K562 (cell line): ENCODE measurements around the gene EFCC1. TPM values are rescaled to one million over a fixed set of nuclear protein-coding genes. Genes with fewer than 3 reads are reported as not detected.
A peak's percentile ranks its signal among the peaks of the same experiment; 100 is the strongest.
"Not testable (repeated sequence)": the region's sequence is repeated elsewhere in the genome, so short reads cannot be mapped to it uniquely, and the experiment has no call there.

Experiments used
- ATAC-seq: fragments of 200-7000 bp; cut with Tn5 transposase; 3 replicates; pipeline ENCODE4 v1.9.1; 2020; ENCODE audit warnings: moderate library complexity
- BruUV-seq: library from RNA; stranded (reverse); fragments of 400-500 nt; replicated peaks from 2 replicates; lab custom pipeline; 2021; lab: Mats Ljungman, UMichigan
- CTCF ChIA-PET: fragments of 300-600 bp; formaldehyde crosslinking; extraction: SDS; loops from one replicate; lab custom pipeline; 2021; ENCODE audit warnings: low intra/inter-chr PET ratio; lab: Yijun Ruan, JAX
- POLR2A ChIA-PET: fragments of 300-600, 350-650 bp; sonication (Branson Sonifier 250); formaldehyde crosslinking; extraction: SDS; loops from one replicate; lab custom pipeline; 2021; ENCODE audit warnings: antibody characterized with exemption, inconsistent platforms; lab: Yijun Ruan, JAX
- DNase-seq, 4 experiments: peaks; one replicate each; pipeline versions ENCODE4 v3.0.0 to v3.0.0-alpha.2; 2011 to 2018; ENCODE audit warnings: low spot score in 3 of 4, mixed read lengths in 3 of 4; ENCODE audit errors: extremely low read depth in 1 of 4
- FAIRE-seq: peaks from 2 replicates; lab custom pipeline; 2011; peaks lifted over from hg19 to GRCh38; lab: Jason Lieb, UNC
- H2AFZ ChIP-seq: 2 replicates; pipeline ENCODE4 v1.6.0; 2011; ENCODE audit warnings: low read depth, low read length, control low read depth, inconsistent platforms
- H3K27ac ChIP-seq: fragments of 200-600 bp; 3 replicates; pipeline ENCODE4 v1.8.0; 2011; ENCODE audit warnings: low read depth, mild to moderate bottlenecking, control low read depth, inconsistent platforms, low read length, moderate library complexity, mixed read lengths; ENCODE audit errors: extremely low read depth
- H3K27me3 ChIP-seq, 2 experiments: fragments of 300-600 bp in 1 of 2; 2 replicates in 1 of 2; 3 replicates in 1 of 2; pipeline versions ENCODE4 v1.6.0 to v1.8.0; 2011; ENCODE audit warnings: inconsistent platforms in 2 of 2, low read length in 2 of 2, mild to moderate bottlenecking in 1 of 2, mixed read lengths in 1 of 2, moderate library complexity in 1 of 2; ENCODE audit not compliant: control insufficient read depth in 2 of 2, insufficient read depth in 2 of 2
- H3K36me3 ChIP-seq: fragments of 300-600 bp; 3 replicates; pipeline ENCODE4 v1.8.0; 2011; ENCODE audit warnings: mild to moderate bottlenecking, low read length, inconsistent platforms; ENCODE audit not compliant: control insufficient read depth, insufficient read depth
- H3K4me1 ChIP-seq, 2 experiments: fragments of 200-600 bp in 1 of 2; replicated peaks in 1 of 2; 2 replicates in 1 of 2; 3 replicates in 1 of 2; pipeline versions ENCODE4 v1.5.1 to v1.8.0; 2011; ENCODE audit warnings: inconsistent platforms in 2 of 2, low read length in 2 of 2, mild to moderate bottlenecking in 1 of 2, mixed read lengths in 1 of 2, moderate library complexity in 1 of 2; ENCODE audit not compliant: control insufficient read depth in 2 of 2, insufficient read depth in 2 of 2
- H3K4me2 ChIP-seq: 2 replicates; pipeline ENCODE4 v1.6.1; 2011; ENCODE audit warnings: low read length, control low read depth, inconsistent platforms, mixed read lengths; ENCODE audit not compliant: insufficient read depth
- H3K4me3 ChIP-seq: fragments of 200-600 bp; sonication (generic), shearing (Covaris generic); 2 replicates; pipeline ENCODE4 v1.5.1; 2016; ENCODE audit warnings: control low read depth, inconsistent platforms
- H3K79me2 ChIP-seq: fragments of 200-600 bp; 3 replicates; pipeline ENCODE4 v1.8.0; 2011; ENCODE audit warnings: low read length, inconsistent platforms; ENCODE audit not compliant: control insufficient read depth, insufficient read depth
- H3K9ac ChIP-seq, 2 experiments: 2 replicates each; pipeline versions ENCODE4 v1.6.0 to v1.6.1; 2011; ENCODE audit warnings: low read depth in 2 of 2, low read length in 2 of 2, control low read depth in 1 of 2, inconsistent platforms in 1 of 2, mild to moderate bottlenecking in 1 of 2, mixed read lengths in 1 of 2; ENCODE audit not compliant: insufficient read depth in 1 of 2
- H3K9me1 ChIP-seq: one replicate; pipeline ENCODE4 v1.6.0; 2011; ENCODE audit warnings: inconsistent platforms, mild to moderate bottlenecking, low read length, moderate library complexity; ENCODE audit not compliant: control insufficient read depth, insufficient read depth
- H3K9me3 ChIP-seq: replicated peaks from 2 replicates; pipeline ENCODE4 v1.5.1; 2011; ENCODE audit warnings: low read depth, low read length, inconsistent platforms; ENCODE audit not compliant: control insufficient read depth, insufficient read depth
- H4K20me1 ChIP-seq: replicated peaks from 2 replicates; pipeline ENCODE4 v1.6.1; 2011; ENCODE audit warnings: low read length, inconsistent platforms, mixed read lengths; ENCODE audit not compliant: control insufficient read depth, insufficient read depth
- ASH1L ChIP-seq: fragments of 450-650 bp; IDR thresholded peaks from 2 replicates; pipeline ENCODE4 v1.6.1; 2018; ENCODE audit warnings: borderline replicate concordance, mild to moderate bottlenecking, low read depth; ENCODE audit not compliant: partially characterized antibody
- JUNB ChIP-seq: fragments of 450-650 bp; formaldehyde crosslinking; conservative IDR thresholded peaks from 2 replicates; pipeline ENCODE4 v1.4.0; 2020; ENCODE audit warnings: mild to moderate bottlenecking
- NCOA2 ChIP-seq, 2 experiments: fragments of 450-650 bp; IDR thresholded peaks; 2 replicates each; pipeline ENCODE4 v1.6.1; 2018; ENCODE audit warnings: mild to moderate bottlenecking in 2 of 2, moderate library complexity in 1 of 2; ENCODE audit not compliant: partially characterized antibody in 2 of 2
- NEUROD1 ChIP-seq: fragments of 150-350 bp; IDR thresholded peaks from 2 replicates; pipeline ENCODE4 v1.6.1; 2014; ENCODE audit warnings: borderline replicate concordance, low read length, low read depth; ENCODE audit not compliant: partially characterized antibody
- NFYB ChIP-seq: IDR thresholded peaks from 2 replicates; pipeline ENCODE4 v1.6.1; 2011; ENCODE audit warnings: mild to moderate bottlenecking, moderate library complexity; ENCODE audit not compliant: insufficient read length; ENCODE audit errors: extremely low read depth
- NR2F6 ChIP-seq: fragments of 450-650 bp; formaldehyde crosslinking; IDR thresholded peaks from 2 replicates; pipeline ENCODE4 v1.4.0; 2020; ENCODE audit warnings: mild to moderate bottlenecking
- TAL1 ChIP-seq: fragments of 450-650 bp; IDR thresholded peaks from 2 replicates; pipeline ENCODE4 v1.6.1; 2016; ENCODE audit warnings: mild to moderate bottlenecking
- ZNF316 ChIP-seq: fragments of 450-650 bp; IDR thresholded peaks from 2 replicates; pipeline ENCODE4 v1.6.1; 2016
- WGBS: fragments of 100-300 bp; shearing (Covaris generic); methylation state at CpG from one replicate; pipeline ENCODE4 v1.1.6; 2016; ENCODE audit warnings: low coverage, mixed read lengths; ENCODE audit not compliant: insufficient coverage; ENCODE audit errors: missing lambda C conversion rate; 5-methylcytosine and 5-hydroxymethylcytosine counted together
- in situ Hi-C: fragments of 300-500 bp; cut with MboI; formaldehyde crosslinking; loops from 4 replicates; pipeline ENCODE4 v1.15.0; 2018; ENCODE audit warnings: inconsistent platforms, mixed read lengths
- intact Hi-C: fragments of 100-400 bp; cut with micrococcal nuclease; formaldehyde crosslinking; loops from 2 replicates; pipeline ENCODE4 v1.14.2; 2022
- polyA plus RNA-seq, 8 experiments: library from polyadenylated mRNA; depleted of rRNA in 4 of 8; stranded (reverse) in 5 of 8; unstranded in 3 of 8; fragments of >200 nt; fragmentation: Nextera tagmentation in 2 of 8; fragmentation: Illumina TruSeq in 1 of 8; extraction: Ambion mirVana in 2 of 8; extraction: Trizol in 1 of 8; gene quantifications; 2 replicates each; pipeline versions ENCODE4 v1.2.1 to v1.2.3, GENCODE V29; 2011 to 2014; ENCODE audit warnings: inconsistent platforms in 1 of 8, missing spikeins in 1 of 8
- total RNA-seq, 7 experiments: library from RNA; depleted of rRNA in 6 of 7; stranded (reverse); fragments of >200 nt in 6 of 7; fragmentation: Illumina TruSeq in 2 of 7; extraction: Trizol in 2 of 7; gene quantifications; 2 replicates each; pipeline versions ENCODE4 v1.2.1 to v1.2.3, GENCODE V29; 2011 to 2021; ENCODE audit warnings: low replicate concordance in 1 of 7

EFCC1 gene
- total and polyA plus RNA-seq, 9 of the 15 experiments (the other 6 are each of a cell fraction or from before 2014, with no cell fraction given): not detected

DNA sequence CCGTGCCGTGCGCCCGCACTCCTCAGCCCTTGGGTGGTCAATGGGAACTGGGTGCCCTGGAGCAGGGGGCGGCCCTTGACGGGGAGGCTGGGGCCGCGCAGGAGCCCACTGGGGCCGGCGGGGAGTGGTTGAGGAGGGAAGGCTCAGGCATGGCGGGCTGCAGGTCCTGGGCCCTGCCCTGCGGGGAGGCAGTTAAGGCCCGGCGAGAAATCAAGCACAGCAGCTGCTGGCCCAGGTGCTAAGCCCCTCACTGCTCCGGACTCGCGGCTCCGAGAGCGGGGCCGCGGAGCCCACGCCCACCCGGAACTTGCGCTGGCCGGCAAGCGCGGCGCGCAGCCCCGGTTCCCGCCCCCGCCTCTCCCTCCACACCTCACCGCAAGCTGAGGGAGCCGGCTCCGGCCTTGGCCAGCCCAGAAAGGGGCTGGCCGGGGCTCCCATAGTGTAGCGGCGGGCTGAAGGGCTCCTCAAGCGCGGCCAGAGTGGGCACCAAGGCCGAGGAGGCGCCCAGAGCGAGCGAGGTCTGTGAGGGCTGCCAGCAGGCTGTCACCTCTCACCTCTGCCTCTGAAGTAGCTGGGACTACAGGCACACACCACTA lies 67.3 kb downstream of the EFCC1 start (continued):
- TF ChIP-seq NR2F6 (CRISPR knock-in tag) (no peak), JUNB (CRISPR knock-in tag) (no peak), NEUROD1 (no peak), NCOA2 (IDR thresholded peaks at IDR 0.05; ENCODE audit: partially characterized antibody in 2 of 2) (no peak), TAL1 (no peak)

DNA sequence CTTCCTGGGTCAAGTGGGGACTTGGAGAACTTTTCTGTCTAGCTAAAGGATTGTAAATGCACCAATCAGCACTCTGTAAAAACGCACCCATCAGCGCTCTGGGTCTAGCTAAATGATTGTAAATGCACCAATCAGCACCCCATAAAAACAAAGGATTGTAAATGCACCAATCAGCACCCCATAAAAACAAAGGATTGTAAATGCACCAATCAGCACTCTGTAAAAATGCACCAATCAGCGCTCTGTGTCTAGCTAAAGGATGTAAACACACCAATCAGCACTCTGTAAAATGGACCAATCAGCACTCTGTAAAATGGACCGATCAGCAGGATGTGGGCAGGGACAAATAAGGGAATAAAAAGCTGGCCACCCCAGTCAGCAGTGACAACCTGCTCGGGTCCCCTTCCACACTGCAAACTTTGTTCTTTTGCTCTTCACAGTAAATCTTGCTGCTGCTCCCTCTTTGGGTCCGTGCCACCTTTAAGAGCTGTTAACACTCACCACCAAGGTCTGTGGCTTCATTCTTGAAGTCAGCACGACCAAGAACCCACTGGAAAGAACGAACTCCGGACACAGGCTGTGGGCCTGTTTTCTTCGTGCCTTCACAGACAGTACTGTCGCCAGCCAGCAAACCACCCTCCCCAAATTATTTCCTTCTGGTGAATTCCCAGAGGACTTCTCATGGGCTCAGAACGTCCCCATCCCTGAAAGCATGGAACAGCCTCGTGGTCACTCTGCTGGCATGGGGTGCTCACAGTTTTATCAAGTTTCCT lies 68.4 kb downstream of the EFCC1 start:
- TF ChIP-seq NFYB (peak; percentile 16), ZNF316 (peak; percentile 45), ASH1L (peak; percentile 59)
- H3K9me1 ChIP-seq, H3K4me1 ChIP-seq, ATAC-seq, H3K36me3 ChIP-seq, H3K4me2 ChIP-seq, H3K9me3 ChIP-seq, H4K20me1 ChIP-seq, DNase-seq, in situ Hi-C loops, intact Hi-C loops, H3K4me3 ChIP-seq, CTCF ChIA-PET, H3K9ac ChIP-seq, H3K27ac ChIP-seq, BruUV-seq, H3K79me2 ChIP-seq, H3K27me3 ChIP-seq: not testable (repeated sequence)
- peak; percentile 58 for FAIRE-seq
- H2AFZ ChIP-seq: 0 out of 2 replicates have a peak overlapping the region, but pooled peaks have one; percentile 23
- 42% methylated on average over 13 of the region's 13 CpGs for WGBS
- POLR2A ChIA-PET: interaction anchor here (0.6 to 1.1 kb wide), 2 partner anchors 15 to 36 kb away, joined by 3 read pairs; no protein-coding TSS in a partner anchor
